ENCODE results near the gene SPTB.

Gene SPTB

GRCh38 chr14:64845878-64846277 lies 33.8 kb downstream of the SPTB start:
- Histone ChIP-seq H3K27ac (ENCODE audit: insufficient read depth in 1 of 2, low read depth in 1 of 2, low read length in 2 of 2, poor library complexity in 1 of 2, severe bottlenecking in 2 of 2) (no peak overlapping the region), H3K4me3 (ENCODE audit: control insufficient read depth in 1 of 7, extremely low read depth in 1 of 7, insufficient read depth in 4 of 7, low read depth in 2 of 7, low read length in 6 of 7) (no peak overlapping the region), H3K9me3 (ENCODE audit: control extremely low read depth in 1 of 5, control insufficient read depth in 4 of 5, insufficient read depth in 2 of 5, low read depth in 1 of 5, low read length in 4 of 5) (no peaks in the 10 kb centered on the region), H3K27me3 (replicated peaks in 2 of 5; ENCODE audit: control insufficient read depth in 4 of 5, insufficient read depth in 5 of 5, low read length in 4 of 5) (peaks cover 0 to 29% (median 14%) of the 10 kb centered on the region in 5 experiments), H3K36me3 (ENCODE audit: control insufficient read depth in 4 of 4, insufficient read depth in 4 of 4, low read length in 3 of 4) (no peaks in the 10 kb centered on the region), H3K4me1 (ENCODE audit: control extremely low read depth in 1 of 4, control insufficient read depth in 4 of 4, insufficient read depth in 4 of 4, low read length in 3 of 4) (no peaks in the 10 kb centered on the region)
- ChIA-PET POLR2A (no interaction called here), CTCF (interaction anchor here (1.0 to 1.4 kb wide), 3 partner anchors 11 to 44 kb away, joined by 3 read pairs; no protein-coding TSS in a partner anchor)
- DNase-seq: no peak
- WGBS (ENCODE audit: insufficient coverage): 60% methylated on average over 1 of the region's 6 CpGs

- DNase-seq: peak; percentile 7 to 39 (median 17)
- 75% methylated on average over 1 of the region's 3 CpGs for WGBS (ENCODE audit: insufficient coverage)
- ChIA-PET POLR2A (no interaction called here), CTCF (interaction anchor here (0.8 to 1.3 kb wide), 3 partner anchors 10 to 32 kb away, joined by 3 to 5 read pairs (median 3); no protein-coding TSS in a partner anchor)
- H3K36me3 ChIP-seq (ENCODE audit: control insufficient read depth in 4 of 4, insufficient read depth in 4 of 4, low read length in 3 of 4): no peaks in the 10 kb centered on the region
- H3K9me3 ChIP-seq (ENCODE audit: control extremely low read depth in 1 of 5, control insufficient read depth in 4 of 5, insufficient read depth in 2 of 5, low read depth in 1 of 5, low read length in 4 of 5): no peaks in the 10 kb centered on the region
- no peaks in the 10 kb centered on the region for H3K4me1 ChIP-seq (ENCODE audit: control extremely low read depth in 1 of 4, control insufficient read depth in 4 of 4, insufficient read depth in 4 of 4, low read length in 3 of 4)
- H3K27me3 ChIP-seq (replicated peaks in 2 of 5; ENCODE audit: control insufficient read depth in 4 of 5, insufficient read depth in 5 of 5, low read length in 4 of 5): peaks cover 0 to 30% (median 14%) of the 10 kb centered on the region in 5 experiments
- H3K27ac ChIP-seq (ENCODE audit: insufficient read depth in 1 of 2, low read depth in 1 of 2, low read length in 2 of 2, poor library complexity in 1 of 2, severe bottlenecking in 2 of 2): no peak overlapping the region
- H3K4me3 ChIP-seq (ENCODE audit: control insufficient read depth in 1 of 7, extremely low read depth in 1 of 7, insufficient read depth in 4 of 7, low read depth in 2 of 7, low read length in 6 of 7): no peak overlapping the region
Measured at GRCh38 chr14:64844969-64845536, 34.7 kb downstream of the SPTB start.

GRCh38 chr14:64844272-64844671 lies 35.4 kb downstream of the SPTB start:
- 75% methylated on average over 1 of the region's 2 CpGs for WGBS (ENCODE audit: insufficient coverage)
- DNase-seq: no peak

GRCh38 chr14:64843548-64843947 lies 36.2 kb downstream of the SPTB start:
- H3K4me3 ChIP-seq (ENCODE audit: control insufficient read depth in 1 of 7, extremely low read depth in 1 of 7, insufficient read depth in 4 of 7, low read depth in 2 of 7, low read length in 6 of 7): no peak overlapping the region
- DNase-seq: no peak
- CTCF ChIA-PET: interaction anchor here (0.7 to 1.1 kb wide), 2 partner anchors 16 to 215 kb away, joined by 3 read pairs; no protein-coding TSS in a partner anchor
- no peaks in the 10 kb centered on the region for H3K36me3 ChIP-seq (ENCODE audit: control insufficient read depth in 4 of 4, insufficient read depth in 4 of 4, low read length in 3 of 4)
- POLR2A ChIA-PET: no interaction called here
- peaks cover 2 to 31% (median 14%) of the 10 kb centered on the region in 5 experiments for H3K27me3 ChIP-seq (replicated peaks in 2 of 5; ENCODE audit: control insufficient read depth in 4 of 5, insufficient read depth in 5 of 5, low read length in 4 of 5)
- H3K27ac ChIP-seq (ENCODE audit: insufficient read depth in 1 of 2, low read depth in 1 of 2, low read length in 2 of 2, poor library complexity in 1 of 2, severe bottlenecking in 2 of 2): no peak overlapping the region
- WGBS (ENCODE audit: insufficient coverage): 72% methylated on average over 5 of the region's 6 CpGs
- H3K4me1 ChIP-seq (ENCODE audit: control extremely low read depth in 1 of 4, control insufficient read depth in 4 of 4, insufficient read depth in 4 of 4, low read length in 3 of 4): no peaks in the 10 kb centered on the region
- H3K9me3 ChIP-seq (ENCODE audit: control extremely low read depth in 1 of 5, control insufficient read depth in 4 of 5, insufficient read depth in 2 of 5, low read depth in 1 of 5, low read length in 4 of 5): no peaks in the 10 kb centered on the region

More at GRCh38 chr14:64844272-64844671, 35.4 kb downstream of the SPTB start:
- ChIA-PET CTCF (interaction anchor here (0.8 to 1.1 kb wide), 3 partner anchors 17 to 31 kb away, joined by 3 to 5 read pairs (median 3); no protein-coding TSS in a partner anchor), POLR2A (no interaction called here)
- Histone ChIP-seq H3K36me3 (ENCODE audit: control insufficient read depth in 4 of 4, insufficient read depth in 4 of 4, low read length in 3 of 4) (no peaks in the 10 kb centered on the region), H3K27me3 (replicated peaks in 2 of 5; ENCODE audit: control insufficient read depth in 4 of 5, insufficient read depth in 5 of 5, low read length in 4 of 5) (peaks cover 0 to 31% (median 14%) of the 10 kb centered on the region in 5 experiments), H3K4me1 (ENCODE audit: control extremely low read depth in 1 of 4, control insufficient read depth in 4 of 4, insufficient read depth in 4 of 4, low read length in 3 of 4) (no peaks in the 10 kb centered on the region), H3K9me3 (ENCODE audit: control extremely low read depth in 1 of 5, control insufficient read depth in 4 of 5, insufficient read depth in 2 of 5, low read depth in 1 of 5, low read length in 4 of 5) (no peaks in the 10 kb centered on the region), H3K4me3 (ENCODE audit: control insufficient read depth in 1 of 7, extremely low read depth in 1 of 7, insufficient read depth in 4 of 7, low read depth in 2 of 7, low read length in 6 of 7) (no peak overlapping the region), H3K27ac (ENCODE audit: insufficient read depth in 1 of 2, low read depth in 1 of 2, low read length in 2 of 2, poor library complexity in 1 of 2, severe bottlenecking in 2 of 2) (no peak overlapping the region)

DNA sequence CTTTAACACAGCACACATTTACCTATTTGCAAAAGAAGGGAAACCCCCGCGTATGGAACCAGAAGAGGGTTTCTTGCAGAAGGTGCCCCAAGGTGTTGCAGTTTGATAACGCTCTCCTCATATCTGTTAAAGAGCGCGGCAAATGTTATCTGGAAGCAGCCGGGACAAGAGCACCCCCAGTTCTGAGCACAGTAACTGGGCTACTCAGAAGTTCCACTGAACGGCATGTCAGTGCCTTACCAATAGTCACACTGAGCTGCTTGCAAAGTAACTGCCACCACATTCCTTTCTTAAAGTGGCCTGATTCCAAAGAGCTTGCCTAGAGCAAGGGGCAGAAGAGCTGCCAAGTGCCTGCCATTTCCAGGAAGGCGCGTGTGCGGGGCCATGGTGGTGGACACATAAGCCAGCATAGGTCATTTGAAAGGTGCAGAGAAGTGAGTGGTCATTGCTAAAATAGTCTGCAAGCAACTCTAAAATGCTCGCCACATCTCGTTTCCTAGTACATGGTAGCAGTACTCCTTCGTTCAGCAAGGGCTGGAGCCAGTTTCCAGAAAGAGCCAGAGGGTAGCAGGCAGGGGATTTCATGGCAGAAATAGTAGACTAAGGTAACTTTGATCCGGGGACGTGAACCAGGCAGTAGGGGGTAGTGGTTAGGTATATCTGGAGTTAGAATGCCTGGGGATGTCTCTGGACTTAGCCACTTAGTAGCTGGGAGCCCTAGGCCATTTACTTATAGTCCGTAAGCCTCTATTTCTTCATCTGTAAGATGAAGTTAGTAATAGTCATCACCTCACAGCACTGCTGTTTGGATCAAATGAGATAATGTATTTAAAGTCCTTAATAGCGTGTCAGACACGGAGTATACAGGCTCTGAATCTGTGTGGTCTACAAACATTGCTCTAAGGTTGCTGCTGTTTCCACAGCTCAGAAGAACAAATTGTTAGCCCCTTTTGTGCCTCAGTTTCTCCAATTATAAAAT lies 37.6 kb downstream of the SPTB start:
- CTCF ChIA-PET: interaction anchor here (1.4 to 2.8 kb wide), 2 partner anchors 18 to 23 kb away, joined by 3 to 16 read pairs; no protein-coding TSS in a partner anchor
- Histone ChIP-seq H3K36me3 (ENCODE audit: control insufficient read depth in 4 of 4, insufficient read depth in 4 of 4, low read length in 3 of 4) (no peaks in the 10 kb centered on the region), H3K27me3 (replicated peaks in 2 of 5; ENCODE audit: control insufficient read depth in 4 of 5, insufficient read depth in 5 of 5, low read length in 4 of 5) (peaks cover 2 to 31% (median 11%) of the 10 kb centered on the region in 5 experiments), H3K4me1 (ENCODE audit: control extremely low read depth in 1 of 4, control insufficient read depth in 4 of 4, insufficient read depth in 4 of 4, low read length in 3 of 4) (no peaks in the 10 kb centered on the region), H3K4me3 (ENCODE audit: control insufficient read depth in 1 of 7, extremely low read depth in 1 of 7, insufficient read depth in 4 of 7, low read depth in 2 of 7, low read length in 6 of 7) (no peak overlapping the region), H3K9me3 (ENCODE audit: control extremely low read depth in 1 of 5, control insufficient read depth in 4 of 5, insufficient read depth in 2 of 5, low read depth in 1 of 5, low read length in 4 of 5) (no peaks in the 10 kb centered on the region), H3K27ac (ENCODE audit: insufficient read depth in 1 of 2, low read depth in 1 of 2, low read length in 2 of 2, poor library complexity in 1 of 2, severe bottlenecking in 2 of 2) (no peak overlapping the region)
- 83% methylated on average over 16 of the region's 18 CpGs for WGBS (ENCODE audit: insufficient coverage)
- POLR2A ChIA-PET: interaction anchor here (0.6 kb wide), 1 partner anchor 28 kb away, joined by 4 read pairs; no protein-coding TSS in a partner anchor
- DNase-seq: peak in 2 of 3 donors; percentile 22 to 41

DNA sequence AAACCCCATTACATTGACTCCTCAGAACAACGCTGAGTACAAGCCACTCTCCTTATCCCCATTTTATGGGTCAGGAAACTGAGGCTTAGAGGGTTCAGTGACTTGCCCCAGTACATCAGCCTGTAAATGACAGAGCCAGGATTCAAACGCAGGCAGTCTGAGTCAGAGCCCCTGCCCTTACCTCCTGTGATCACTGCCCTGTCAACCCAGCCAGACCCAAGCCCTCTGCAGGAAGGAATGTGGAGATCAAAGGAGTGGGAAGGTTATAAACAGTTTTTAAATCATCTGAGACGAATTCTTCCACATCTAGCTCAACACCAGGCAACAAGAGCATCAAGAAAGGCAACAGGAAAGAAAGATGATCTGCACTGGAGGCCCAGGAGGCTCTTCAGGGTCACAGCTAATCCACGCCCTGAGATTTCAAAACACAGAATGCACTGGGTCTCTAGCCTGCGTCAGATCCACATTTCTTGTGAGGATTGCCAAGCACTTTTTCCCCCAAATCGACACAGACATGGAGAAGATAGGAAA lies 38.5 kb downstream of the SPTB start:
- no peaks in the 10 kb centered on the region for H3K36me3 ChIP-seq (ENCODE audit: control insufficient read depth in 4 of 4, insufficient read depth in 4 of 4, low read length in 3 of 4)
- H3K4me3 ChIP-seq (ENCODE audit: control insufficient read depth in 1 of 7, extremely low read depth in 1 of 7, insufficient read depth in 4 of 7, low read depth in 2 of 7, low read length in 6 of 7): no peak overlapping the region
- H3K27ac ChIP-seq (ENCODE audit: insufficient read depth in 1 of 2, low read depth in 1 of 2, low read length in 2 of 2, poor library complexity in 1 of 2, severe bottlenecking in 2 of 2): peak overlapping the region in 1 of 2 experiments; percentile 15
- POLR2A ChIA-PET: no interaction called here
- CTCF ChIA-PET: interaction anchor here (1.4 to 2.8 kb wide), 3 partner anchors 7 to 24 kb away, joined by 3 to 16 read pairs (median 3); no protein-coding TSS in a partner anchor
- no peak for DNase-seq
- no peaks in the 10 kb centered on the region for H3K4me1 ChIP-seq (ENCODE audit: control extremely low read depth in 1 of 4, control insufficient read depth in 4 of 4, insufficient read depth in 4 of 4, low read length in 3 of 4)
- H3K27me3 ChIP-seq (replicated peaks in 2 of 5; ENCODE audit: control insufficient read depth in 4 of 5, insufficient read depth in 5 of 5, low read length in 4 of 5): peaks cover 2 to 29% (median 6%) of the 10 kb centered on the region in 5 experiments
- 90% methylated on average over 3 of the region's 6 CpGs for WGBS (ENCODE audit: insufficient coverage)
- H3K9me3 ChIP-seq (ENCODE audit: control extremely low read depth in 1 of 5, control insufficient read depth in 4 of 5, insufficient read depth in 2 of 5, low read depth in 1 of 5, low read length in 4 of 5): no peaks in the 10 kb centered on the region
